IMR-90 (cell line): ENCODE measurements around the gene BRAT1.

Source experiments
- ELK1 ChIP-seq: fragments of 150-350 bp; IDR thresholded peaks from 2 replicates; pipeline ENCODE4 v1.6.1; 2016; ENCODE audit warnings: low read depth, mild to moderate bottlenecking, low read length, moderate library complexity, borderline replicate concordance
- MAZ ChIP-seq: IDR thresholded peaks from 2 replicates; pipeline ENCODE4 v1.6.1; 2012; ENCODE audit warnings: low read depth, mild to moderate bottlenecking, low read length, improper control_type of control experiment, moderate library complexity, borderline replicate concordance
- RAD21 ChIP-seq: IDR thresholded peaks from 2 replicates; pipeline ENCODE4 v1.6.1; 2012; ENCODE audit warnings: low read length, improper control_type of control experiment

GRCh38 chr7:2573761-2574160 lies 18.4 kb upstream of the BRAT1 start:
- TF ChIP-seq MAZ (no peak), ELK1 (no peak), RAD21 (no peak)
